NCI-H1048 (cell line): ENCODE data around the gene TRAPPC3.
"Not testable (repeated sequence)": the region's sequence is repeated elsewhere in the genome, so short reads cannot be mapped to it uniquely, and the experiment has no call there.

ENCODE experiments used
- DNase-seq: peaks from one replicate; lab custom pipeline; 2025; lab: John Stamatoyannopoulos, UW

Gene TRAPPC3

DNA sequence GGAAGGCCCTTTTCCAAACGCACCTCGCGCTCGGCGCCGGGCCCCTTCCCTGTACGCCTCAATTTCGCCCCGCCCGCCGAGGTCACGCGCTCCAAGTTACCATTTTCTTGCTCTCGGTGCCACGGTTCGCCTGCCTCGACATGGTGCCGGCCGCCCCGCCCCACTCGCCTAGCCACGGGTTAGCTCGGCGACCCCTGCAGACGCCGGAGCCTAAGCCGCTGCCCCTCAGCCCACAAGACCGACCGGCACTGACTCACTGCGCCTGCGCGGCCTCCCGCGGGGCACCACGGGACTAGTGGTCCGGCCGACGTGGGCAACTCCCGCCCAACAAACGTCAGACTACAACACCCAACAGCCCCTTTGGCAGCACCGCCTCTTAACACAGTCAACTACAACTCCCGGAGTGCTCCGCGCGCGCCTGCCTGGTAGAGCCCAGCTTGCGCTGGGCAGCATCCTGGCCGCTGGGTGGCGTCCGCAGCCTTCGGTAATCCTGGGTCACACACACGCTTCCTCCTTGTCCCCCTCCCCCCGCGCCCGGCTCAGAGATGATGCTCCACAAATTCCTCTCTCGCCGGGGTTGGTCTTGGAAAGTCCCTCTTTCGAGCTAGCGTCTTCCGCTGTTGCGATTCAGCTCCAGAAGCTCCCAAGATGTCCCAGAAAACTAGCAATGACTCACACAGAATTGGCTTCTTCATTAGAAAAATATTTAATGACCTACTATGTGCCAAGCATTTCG lies at the start of gene TRAPPC3:
Gene TRAPPC3, minus strand, starts transcription at position 250 of the 736 bp plus-strand sequence. Its CDS starts 108 bp downstream, at position 142.
- DNase-seq: peak; percentile 99

DNA sequence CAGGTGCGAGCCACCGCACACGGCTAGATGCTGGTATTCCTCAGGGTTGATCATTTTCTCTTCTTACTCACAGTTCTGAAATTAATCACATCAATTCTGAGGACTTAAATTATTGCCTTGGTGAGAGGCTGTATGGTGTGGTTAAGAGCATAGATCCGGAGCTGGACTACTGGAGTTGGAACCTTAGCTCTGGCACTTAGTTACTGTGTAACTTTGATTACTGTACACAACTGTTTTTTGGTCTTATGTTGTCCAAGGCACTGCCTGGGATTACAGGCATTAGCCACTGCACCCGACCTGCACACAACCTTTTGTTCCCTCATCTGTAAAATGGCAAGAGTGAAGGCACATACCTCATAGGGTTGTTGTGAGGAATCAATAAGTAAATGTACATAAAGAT lies 49.4 kb upstream of the TRAPPC3 start:
- DNase-seq: no peak

DNA sequence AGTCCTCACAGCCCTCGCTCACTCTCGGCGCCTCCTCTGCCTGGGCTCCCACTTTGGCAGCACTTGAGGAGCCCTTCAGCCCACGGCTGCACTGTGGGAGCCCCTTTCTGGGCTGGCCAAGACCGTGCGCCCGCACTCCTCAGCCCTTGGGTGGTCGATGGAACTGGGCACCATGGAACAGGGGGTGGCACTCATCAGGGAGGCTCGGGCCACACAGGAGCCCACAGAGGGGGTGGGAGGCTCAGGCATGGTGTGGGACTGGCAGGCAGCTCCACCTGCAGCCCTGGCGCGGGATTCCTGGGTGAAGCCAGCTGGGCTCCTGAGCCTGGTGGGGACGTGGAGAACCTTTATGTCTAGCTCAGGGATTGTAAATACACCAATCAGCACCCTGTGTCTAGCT lies 47.5 kb upstream of the TRAPPC3 start:
- DNase-seq: not testable (repeated sequence)

DNA sequence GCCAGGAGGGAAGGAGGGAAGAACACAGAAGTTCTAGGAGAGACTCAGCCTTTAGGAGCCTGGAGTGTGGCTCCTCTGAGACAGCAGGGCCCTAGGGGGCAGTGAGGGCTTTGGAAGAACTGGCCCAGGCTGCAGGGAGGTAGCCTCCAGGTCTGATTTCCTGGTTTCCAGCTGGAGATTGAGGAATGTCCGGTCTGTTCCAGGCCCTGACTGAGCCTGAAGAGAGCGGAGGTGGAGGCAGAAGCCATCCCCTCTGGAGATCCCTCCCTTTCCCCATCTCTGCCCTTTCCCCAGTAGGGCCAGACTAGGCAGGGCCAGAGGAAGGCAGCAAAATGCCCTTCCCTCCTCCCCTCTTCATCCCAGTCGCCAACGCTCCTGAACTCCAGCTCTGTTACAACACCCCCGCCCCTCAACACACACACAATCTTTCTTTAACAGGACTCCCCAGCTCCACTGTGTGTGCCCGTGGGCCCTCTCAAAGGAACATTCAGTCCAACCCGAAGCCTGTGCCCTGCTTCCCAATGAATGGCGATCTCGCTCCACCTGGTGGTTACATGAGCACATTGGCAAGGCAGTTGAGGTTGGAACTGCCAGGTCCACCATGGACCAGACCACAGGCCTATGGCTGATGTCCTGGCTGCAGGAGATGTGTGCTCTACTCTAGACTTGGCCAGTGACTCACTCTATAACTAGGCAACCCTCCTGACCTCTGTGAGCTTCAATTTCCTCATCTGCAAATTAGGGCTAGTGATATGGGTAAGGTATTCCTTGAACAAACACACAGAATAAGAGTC lies 38.7 kb upstream of the TRAPPC3 start:
- DNase-seq: no peak

DNA sequence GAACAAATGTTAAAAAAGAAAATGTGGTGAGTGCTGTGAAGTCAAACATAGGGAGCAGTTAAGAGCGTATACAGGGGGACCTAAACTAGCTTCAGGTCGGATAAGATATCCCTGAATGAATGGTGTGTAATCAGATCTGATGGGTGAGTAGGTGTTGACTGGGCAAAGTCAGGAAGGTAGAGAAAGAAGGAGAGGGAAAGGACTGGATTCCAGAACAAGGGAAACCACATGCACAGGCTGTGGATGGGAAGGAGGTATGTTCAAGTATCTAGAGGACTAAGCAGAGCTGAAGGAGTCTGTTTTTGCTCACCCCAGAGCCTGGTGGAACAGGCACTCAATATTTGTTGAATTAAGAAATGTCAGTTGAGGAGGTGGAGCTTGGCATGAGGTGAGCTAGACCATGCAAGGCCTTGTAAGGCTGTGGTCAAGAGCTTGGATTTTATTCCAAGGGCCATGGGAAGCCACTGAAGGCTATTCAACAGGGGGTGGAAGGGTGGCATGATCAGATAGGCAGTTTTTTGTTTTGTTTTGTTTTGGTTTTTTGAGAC lies 34.1 kb upstream of the TRAPPC3 start:
- no peak for DNase-seq

DNA sequence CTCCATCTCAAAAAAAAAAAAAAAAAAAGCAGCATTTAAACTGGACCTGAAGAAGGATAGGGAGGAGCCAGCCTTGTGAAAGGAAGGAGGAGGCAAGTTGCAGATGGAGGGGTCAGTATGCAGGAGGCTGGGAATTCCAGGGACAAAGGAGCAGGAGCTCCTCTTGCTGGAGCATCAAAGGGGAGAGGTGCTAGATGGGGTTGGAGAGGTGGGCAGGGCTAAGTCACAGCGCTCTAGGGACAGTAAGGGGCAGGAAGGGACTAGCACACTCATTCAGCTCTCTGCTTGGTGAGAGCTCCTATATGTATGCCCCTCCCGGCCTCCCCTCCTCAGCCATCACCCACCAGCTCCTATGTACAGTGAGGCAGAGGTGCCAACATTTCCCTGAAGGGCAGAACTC lies 33.4 kb upstream of the TRAPPC3 start:
- no peak for DNase-seq

DNA sequence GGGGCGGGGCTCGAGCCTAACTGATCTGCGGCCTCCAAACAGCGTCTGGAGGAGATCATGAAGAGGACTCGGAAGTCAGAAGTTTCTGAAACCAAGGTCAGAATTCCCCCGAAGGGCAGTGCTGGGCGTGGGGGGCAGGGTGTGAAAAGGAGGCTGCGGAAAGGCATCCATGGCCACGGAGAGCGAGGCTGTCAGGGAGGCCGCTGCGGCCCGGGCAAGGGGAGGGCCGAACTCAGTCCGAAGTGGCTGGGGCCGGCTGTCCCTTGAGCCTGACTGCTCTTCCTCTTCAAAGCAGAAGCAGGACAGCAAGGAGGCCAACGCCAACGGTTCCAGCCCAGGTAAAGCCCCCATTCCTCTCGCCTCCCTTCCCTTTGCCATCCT lies 29.9 kb upstream of the TRAPPC3 start:
- no peak for DNase-seq

DNA sequence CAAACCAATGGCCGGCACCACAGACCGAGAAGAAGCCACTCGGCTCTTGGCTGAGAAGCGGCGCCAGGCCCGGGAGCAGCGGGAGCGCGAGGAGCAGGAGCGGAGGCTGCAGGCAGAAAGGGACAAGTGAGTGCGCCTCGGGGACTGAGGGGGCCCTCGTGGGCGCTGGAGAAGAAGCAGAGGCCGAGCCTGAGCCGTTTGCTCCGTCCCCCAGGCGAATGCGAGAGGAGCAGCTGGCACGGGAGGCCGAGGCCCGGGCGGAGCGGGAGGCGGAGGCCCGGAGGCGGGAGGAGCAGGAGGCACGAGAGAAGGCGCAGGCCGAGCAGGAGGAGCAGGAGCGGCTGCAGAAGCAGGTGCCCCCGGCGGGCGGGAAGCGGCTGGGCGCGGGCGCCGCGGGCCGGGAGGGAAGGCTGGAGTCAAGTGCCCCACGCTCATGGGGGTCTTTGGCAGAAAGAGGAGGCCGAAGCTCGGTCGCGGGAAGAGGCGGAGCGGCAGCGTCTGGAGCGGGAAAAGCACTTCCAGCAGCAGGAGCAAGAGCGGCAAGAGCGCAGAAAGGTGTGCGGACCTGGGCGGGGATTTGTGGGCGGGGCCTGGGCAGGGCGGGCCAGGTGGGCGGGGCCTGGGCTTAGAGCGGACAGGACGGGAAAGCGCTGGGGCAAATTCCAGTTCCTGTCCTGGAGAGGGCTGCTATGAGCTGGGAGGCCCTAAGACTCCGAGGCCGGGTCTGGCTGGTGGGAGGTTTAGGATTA lies 29.4 kb upstream of the TRAPPC3 start:
- DNase-seq: no peak

DNA sequence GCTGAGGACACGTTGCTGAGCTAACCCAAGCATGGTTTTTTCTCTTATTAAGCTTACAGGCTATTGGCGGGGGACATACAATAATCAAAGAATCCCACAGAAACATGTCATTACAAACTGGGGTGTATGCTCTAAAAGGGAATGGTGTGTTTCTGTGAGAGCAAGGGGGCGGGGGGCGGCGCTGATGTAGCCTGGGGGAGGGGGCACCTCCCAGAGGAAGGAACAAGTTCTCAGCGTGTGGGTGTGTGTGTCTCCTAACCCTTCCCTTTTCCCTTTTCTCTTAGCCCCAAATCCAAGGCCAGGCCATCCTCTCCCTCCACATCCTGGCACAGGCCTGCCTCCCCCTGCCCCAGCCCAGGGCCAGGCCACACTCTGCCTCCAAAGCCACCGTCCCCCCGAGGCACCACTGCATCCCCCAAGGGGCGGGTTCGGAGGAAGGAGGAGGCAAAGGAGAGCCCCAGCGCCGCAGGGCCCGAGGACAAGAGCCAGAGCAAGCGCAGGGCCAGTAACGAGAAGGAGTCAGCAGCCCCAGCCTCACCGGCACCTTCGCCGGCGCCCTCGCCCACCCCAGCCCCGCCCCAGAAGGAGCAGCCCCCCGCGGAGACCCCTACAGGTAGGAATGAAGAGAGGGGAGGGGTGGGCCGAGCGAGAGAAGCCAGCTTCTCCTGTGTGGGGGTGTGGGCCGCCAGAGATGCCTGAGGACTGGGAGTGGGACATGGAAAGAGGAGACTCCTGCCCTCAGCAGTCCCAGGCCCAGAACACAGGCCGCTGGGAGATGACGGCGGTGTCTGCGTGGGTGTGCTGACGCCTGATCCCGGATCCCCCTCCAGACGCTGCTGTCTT lies 28.5 kb upstream of the TRAPPC3 start:
- DNase-seq: no peak

DNA sequence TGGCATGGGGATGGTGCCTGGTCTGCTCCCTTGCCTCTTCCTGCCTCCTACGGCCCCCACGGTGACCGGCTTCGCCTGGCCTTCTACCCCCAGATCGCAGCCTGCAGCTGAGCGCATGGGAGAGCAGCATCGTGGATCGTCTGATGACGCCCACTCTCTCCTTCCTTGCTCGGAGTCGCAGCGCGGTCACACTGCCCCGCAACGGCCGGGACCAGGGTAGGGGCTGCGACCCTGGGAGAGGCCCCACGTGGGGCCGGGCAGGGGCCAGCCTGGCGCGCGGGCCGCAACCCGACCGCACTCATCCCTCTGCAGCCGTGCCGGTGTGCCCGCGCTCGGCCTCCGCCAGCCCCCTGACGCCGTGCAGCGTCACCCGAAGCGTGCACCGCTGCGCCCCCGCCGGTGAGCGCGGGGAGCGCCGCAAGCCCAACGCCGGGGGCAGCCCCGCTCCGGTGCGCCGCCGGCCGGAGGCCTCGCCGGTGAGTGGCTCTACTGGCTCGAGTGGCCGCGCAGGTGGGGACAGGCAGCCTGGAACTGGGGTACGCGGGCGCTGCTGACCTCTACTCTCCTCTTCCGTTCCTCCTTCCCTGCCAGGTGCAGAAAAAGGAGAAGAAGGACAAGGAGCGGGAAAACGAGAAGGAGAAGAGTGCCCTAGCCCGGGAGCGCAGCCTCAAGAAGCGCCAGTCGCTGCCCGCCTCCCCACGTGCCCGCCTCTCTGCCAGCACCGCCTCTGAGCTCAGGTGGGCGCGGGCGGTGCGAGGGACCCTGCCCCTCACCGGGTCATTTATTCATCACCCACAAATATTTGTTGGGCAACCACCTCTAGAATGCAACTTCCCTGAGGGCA lies 27.0 kb upstream of the TRAPPC3 start:
- no peak for DNase-seq

DNA sequence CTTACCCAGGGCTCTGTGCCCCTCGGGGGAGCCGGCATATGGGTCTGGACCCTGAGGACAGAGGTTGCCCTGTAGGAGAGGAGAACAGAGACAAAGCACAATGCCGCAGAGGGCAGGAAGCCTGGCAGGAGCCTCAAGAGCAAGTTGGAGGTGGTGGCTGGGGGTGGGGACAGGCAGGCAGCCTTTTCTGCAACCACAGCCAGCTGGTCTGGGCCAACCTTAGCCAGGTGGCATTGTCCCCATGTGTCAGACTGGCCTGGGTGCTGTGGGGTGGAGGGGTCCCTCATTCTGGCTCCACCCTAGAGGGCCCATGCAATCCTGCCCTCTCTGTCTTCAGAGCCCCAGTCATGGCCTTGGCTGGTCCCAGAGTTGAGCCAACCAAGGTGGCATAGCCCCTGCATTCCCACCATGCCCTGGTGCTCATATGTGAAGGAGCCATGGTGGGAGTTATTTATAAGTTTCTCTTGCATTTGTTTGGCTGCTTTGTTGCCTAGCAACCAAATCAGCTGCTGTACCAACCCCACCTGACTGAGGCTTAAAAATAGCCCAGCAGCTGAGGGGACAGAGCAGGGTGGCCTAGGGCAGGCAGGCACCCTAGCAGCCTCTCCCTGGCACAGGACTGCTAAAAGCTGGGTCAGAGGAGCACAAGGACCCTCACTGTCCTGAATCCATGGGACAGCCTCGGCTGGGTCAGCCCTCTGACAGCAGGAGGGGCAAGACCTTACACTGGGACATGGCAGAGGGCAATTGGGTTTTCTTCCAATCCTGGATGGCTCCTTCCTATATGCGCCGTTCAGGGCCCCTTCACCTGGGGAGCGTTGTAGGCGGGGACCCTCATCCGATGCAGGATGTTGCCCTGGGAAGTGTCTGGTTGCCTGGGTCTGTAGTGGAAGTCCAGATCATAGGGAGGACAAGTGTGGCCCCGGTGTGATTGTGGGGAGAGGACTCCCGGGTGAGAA lies 26.1 kb upstream of the TRAPPC3 start:
- DNase-seq: no peak

DNA sequence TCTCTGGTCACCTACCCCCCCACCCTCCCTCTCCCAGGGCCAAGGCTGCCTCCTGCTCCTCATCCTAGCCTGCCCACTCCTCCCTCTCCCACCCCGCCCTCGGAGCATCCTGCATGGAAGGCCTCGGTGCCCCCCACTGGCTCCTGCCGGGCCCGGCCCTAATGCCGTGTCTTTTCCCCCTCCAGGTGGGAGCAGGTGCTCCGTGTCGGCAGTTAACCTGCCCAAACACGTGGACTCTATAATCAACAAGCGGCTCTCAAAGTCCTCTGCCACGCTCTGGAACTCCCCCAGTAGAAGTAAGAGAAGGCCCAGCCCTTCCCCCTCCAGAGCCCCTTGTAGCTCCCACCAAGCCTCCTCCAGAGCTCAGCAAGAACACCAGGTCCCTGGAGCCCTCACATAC lies 25.4 kb upstream of the TRAPPC3 start:
- no peak for DNase-seq

DNA sequence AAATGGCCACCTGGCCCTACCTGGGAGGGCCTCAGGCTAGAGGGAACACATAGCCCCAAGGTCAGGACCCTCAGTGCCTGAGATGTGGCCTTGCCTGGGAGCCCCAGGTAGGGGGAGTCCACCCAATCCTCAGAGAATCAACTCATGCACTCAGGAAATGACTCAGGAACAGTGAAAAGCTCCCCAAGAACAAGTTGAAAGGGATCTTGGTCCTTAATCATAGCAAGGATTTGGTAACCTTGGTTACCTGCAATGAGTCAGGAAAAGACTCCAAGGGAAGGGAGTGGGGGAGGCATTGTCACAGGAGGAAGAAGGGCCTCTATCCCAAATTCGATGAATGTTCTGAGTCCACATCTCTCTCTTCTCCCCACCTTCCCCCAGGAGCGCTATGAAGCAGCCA lies 23.7 kb upstream of the TRAPPC3 start:
- no peak for DNase-seq

DNA sequence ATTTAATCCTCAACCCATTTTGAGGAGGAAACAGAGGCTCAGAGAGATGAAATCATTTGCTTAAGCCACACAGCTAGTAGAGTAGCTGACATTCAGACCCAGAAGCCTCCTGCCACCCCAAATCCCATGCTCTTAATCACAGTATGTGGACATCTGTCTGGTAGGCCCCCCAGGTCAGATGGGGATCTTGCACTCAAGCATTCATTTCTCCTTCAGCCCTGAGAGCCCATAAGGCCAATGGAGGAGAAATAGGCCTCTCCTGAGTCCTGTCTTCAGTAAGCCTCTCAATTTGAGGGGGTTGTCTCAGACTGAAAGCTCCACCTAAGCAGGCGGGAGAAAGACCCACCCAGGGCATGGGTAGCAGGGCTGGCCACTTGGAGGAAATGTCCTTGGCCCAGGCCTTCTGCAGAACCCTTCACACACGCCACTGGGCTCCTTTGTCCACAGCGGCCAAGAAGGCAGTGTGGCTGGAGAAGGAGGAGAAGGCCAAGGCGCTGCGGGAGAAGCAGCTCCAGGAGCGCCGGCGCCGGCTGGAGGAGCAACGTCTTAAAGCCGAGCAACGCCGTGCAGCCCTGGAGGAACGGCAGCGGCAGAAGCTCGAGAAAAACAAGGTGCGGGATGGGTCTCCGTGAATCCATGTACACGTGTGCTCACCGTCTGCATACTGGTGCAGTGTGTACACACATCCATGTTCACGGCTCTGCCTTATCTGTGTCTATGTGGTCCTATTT lies 22.9 kb upstream of the TRAPPC3 start:
- DNase-seq: no peak

DNA sequence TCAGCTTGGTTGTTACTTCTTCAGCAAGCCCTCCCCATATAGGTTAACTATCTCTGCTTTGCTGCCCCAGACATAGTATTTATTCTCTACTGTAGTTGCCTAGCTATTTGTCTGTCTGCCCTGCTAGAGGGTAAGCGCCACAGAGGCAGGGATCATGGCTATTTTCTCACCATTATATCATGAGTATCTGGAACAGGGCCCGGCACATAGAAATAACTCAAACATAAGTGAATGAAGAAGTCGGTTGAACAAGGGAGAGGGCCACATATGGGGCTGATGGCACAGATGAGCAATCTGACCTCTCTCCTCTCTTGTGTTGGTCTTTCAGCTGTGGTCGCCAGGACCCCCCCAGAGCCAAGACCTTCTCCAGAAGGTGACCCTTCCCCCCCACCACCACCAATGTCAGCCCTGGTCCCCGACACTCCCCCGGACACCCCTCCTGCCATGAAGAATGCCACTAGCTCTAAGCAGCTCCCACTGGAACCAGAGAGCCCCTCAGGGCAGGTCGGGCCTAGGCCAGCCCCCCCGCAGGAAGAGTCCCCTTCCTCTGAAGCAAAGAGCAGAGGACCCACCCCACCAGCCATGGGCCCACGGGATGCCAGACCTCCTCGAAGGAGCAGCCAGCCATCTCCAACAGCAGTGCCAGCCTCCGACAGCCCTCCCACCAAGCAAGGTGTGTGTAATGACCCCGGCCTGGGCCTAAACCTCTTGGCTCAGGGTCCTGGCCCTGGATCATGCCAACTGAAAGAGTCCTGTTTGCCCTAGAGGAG lies 21.5 kb upstream of the TRAPPC3 start:
- DNase-seq: no peak

DNA sequence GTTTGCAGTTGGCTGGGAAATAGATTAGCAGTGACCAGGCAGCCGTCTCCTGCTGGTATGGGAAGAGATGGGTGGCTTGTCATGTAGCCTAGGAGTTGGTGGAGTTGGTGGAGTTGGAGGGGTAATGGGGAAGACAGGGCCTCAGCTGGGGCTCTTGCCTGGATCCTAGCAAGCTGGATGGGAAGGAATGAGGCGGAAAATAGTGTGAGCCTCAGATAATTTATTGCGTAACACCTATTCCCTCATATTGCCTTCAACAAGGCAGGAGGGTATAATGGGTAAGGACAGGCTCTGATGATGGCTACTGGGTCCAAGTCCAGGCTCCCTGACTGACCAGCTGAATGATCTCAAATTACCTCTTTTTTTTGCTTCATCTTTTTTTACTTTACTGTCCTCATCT lies 19.2 kb upstream of the TRAPPC3 start:
- no peak for DNase-seq

DNA sequence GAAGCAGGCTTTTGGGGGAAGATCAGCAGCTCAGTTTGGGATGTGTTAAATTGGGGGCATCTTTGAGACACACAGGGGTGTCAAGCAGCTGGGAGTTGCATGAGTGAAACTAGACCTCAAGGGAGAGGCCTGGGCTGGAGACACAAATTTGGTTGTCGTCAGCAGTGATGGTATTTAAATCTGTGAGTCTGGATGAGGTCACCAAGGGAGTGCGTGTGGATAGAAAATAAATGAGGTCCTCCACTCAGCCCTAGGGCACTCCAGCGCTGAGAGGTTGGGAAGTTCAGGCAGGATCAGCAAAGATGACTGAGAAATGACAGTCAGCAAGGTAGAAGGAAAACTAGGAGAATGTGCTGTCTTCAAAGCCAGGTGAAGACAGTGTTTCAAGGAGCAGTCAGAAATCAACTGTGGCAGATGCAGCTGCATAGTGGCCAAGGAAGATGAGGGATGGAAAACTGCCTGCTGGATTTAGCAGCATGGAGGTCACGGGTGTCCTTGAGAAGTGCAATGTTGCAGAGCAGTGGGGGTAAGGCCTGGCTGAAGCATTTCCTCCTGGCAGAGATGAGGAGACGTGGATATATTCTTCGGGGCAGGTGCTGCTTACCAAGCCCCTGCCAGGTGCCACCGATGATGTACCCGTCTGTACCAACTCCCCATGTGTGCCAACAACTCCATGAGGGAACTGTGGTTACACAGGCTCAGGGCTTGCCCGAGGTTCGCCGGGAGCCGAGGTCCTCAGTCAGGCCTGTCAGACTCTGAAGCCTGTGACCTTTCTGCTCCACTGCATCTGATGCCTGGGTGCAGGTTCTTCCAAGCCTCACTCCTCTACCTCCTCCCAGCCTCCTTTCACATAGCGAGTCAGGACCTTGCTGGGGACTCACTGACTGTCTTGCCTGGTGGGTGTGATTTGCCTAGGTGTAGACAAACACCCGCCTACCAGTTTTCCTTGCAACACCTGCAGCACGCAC lies 17.9 kb upstream of the TRAPPC3 start:
- no peak for DNase-seq
